Activated T-cell treated with anti-CD3 and anti-CD28 coated beads for 24 hours (primary cell): ENCODE results near the gene AIMP1.

Experiments used
- DNase-seq: peaks from one replicate; pipeline ENCODE4 v3.0.0-alpha.2; 2020; ENCODE audit warnings: low read depth

AIMP1 gene

DNA sequence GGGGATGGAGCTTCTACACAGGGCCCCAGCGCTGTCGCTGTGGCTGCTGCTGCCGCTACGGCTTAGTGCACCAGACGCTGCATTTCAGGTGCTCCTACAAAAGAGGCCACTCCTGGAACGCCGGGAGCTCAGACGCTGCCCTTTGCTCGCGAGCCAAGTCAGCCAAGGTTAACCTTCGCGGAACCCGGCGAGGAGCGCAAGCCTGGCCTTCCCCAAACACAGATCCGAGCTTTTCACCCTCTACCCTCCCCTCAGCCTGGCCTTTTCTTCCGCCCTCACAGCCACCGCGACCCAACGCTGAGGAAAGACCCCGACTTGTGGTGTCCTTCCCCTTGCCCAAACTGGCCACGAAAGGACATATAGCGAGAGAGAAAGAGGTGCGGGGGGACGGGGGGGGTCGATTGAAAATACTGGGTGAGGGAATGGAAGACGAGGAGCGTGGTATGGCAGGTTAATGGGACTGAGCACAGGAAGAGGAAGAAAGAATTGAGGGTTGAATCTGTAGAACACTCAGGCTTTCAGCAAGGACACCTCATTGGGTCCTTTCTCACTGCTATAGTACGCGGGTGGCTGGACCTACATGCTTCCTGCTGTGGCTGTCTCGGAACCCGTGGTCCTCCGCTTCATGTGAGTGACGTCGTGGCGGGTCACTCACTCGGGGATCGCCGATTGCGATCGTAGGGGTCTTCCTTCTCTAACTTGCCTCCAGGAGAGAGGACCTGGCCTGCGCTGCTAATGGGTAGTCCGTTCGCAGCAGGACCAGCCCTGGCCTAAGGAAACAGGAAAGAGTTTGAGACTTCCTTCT is at the start of gene AIMP1, which contains the start of gene TBCK:
TSS of gene AIMP1 (plus strand) at position 583 of the 805 bp plus-strand sequence. CDS start 8,460 bp downstream, outside the sequence.
TSS of gene TBCK (minus strand) at position 242 of the 805 bp plus-strand sequence. CDS start 7,249 bp downstream, outside the sequence.
- peak; percentile 86 for DNase-seq

DNA sequence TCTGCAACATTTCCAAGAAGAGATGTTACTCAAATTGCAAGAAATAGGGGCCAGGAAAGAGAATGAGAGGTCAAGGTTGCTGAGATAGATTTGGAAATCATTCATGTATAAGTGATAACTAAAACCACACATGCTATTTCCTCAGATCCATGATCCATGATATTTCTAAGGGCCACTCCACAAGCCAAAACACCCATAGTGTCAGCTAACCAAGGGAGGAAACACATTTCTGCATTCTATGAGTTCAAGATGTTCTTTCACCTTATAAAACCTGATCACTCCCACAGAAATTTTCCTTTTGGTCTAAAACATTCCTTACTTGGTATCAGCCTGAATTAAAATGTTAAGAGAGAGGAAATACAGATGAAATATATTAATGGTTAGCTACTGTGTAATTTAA is 47.6 kb upstream of the AIMP1 start:
- DNase-seq: no peak

DNA sequence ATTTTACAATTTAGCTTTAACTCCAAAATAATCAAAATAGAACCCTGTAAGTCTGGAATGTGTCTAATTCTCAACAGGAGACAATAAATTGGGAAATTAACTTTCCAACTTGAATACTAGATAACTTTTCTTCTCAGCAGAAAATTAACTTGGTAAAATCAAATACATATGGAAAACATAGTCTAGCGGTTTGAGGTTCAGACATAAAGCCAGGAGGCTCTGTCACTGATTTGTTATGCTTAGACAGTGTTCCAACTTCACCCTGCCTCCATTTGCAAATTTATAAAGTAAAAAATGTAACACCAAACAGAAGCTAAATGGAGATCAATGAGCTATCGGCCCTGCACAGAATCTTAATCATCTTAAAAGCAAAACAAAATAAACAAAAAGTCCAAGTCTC is 46.6 kb upstream of the AIMP1 start:
- DNase-seq: no peak

DNA sequence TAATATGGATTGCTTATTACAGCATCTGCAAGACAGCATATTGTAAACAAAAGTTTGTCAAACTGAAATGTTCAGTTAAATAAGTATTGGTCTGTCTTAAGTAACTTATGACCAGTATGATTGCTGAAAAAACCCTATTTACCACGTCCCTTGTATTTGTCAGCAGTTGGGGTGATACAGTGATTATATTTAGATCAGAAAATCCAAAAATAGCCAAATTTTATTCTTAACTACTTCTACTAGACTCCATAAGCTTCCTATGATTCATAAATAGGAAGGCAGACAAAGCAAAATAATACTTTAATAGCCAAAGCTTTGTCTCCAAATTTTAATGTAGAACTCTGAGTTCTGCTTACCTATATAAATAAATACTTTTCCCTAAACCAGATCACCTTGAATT is 45.6 kb upstream of the AIMP1 start:
- no peak for DNase-seq

DNA sequence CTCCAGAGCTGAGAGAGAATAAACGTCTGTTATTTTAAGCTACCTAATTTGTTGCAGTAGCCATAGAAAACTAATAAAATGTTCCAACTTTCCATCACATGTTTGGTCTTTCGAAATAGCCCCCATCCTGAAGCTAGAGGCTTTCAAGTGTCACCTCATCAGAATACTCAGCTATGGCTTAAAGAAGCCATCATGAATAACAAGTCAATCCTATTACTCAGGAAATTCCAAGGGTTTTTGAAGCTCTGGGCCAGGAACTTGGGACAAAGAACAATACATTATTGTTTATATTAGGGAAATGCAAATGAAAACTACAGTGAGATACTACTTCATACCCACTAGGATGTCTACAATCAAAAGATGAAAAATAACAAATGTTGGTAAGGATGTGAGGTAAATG is 42.5 kb upstream of the AIMP1 start:
- no peak for DNase-seq

DNA sequence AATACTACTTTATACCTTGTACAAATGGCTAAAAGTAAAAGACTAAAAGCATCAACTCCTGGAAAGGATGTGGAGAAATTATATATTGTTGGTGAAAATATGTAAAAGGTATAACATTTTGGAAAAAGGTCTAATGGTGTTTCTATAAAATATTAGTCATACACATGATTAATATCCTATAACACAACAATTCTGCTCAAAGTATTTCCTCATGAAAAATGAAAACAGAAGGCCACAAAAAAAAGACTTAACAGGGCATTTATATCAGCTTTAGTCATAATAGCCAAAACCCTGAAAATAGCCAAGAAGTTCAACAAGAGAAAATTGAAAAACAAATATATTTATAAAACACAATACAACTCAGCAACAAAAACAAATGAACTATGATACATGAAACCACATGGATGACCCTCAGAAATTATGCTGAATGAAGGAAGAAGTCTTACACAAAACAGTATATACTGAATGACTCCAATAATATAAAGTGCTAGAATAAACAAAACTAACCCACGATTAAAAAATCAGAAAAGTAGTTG is 39.1 kb upstream of the AIMP1 start:
- DNase-seq: no peak

DNA sequence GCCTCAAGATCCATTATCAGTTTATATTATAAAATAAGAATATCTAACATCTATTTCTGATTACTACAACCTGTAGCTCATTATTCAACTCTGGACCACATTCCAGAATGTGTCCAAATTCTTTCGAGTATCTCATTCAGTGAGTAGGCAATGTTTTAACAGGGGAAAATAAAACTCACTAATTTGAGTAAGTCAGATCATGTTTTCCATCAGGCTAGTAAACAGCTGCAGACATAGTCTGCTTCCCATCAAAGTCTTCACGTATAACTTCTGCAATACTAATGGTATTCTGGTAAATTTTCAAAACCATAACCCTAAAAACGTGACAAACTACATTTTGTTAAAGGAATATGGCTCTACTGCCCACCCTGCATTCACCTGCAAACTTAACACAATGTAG is 32.1 kb upstream of the AIMP1 start:
- DNase-seq: no peak

DNA sequence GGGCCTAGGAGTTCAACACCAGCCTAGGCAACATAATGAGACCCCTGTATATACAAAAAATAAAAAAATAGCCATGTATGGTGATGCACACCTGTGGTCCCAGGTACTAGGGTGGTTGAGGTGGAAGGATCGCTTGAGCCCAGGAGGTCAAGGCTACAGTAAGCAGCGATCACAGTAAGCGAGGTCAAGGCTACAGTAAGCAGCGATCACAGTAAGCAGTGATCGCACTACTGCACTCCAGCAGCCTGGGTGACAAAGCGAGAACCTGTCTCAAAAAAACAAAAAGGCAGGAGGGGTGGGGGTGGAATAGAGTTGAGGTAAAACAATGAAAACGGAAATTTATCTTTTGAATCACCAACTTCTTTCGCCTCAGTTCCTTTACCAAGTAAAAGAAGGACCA is 29.7 kb upstream of the AIMP1 start:
- no peak for DNase-seq

DNA sequence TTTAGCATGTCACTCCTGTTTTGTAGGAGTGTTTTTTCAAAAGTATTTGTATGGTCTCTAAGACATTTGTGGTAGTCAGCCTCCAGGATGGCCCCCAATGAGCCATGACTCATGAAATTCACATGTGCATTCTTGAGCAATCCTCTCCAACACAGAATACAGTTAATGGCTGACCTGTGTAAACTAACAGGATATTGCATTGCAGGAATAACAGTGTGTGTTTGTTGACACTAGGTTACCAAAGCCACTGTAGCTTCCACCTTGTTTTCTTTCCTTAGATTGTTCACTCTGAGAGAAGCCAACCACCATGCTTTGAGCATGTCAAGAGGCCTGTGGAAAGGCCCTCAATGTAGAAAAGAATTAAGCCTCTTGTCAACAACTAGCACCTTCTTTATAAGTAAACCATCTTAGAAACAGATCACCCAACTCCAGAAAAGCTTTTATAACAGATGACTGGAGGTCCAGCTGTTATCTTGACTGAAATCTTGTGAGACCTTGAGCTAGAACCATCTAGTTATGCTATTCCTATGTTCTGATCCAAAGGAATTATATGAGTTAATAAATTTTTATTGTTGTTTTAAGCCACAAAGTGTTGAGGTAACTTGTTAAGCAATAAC is 28.9 kb upstream of the AIMP1 start:
- no peak for DNase-seq

DNA sequence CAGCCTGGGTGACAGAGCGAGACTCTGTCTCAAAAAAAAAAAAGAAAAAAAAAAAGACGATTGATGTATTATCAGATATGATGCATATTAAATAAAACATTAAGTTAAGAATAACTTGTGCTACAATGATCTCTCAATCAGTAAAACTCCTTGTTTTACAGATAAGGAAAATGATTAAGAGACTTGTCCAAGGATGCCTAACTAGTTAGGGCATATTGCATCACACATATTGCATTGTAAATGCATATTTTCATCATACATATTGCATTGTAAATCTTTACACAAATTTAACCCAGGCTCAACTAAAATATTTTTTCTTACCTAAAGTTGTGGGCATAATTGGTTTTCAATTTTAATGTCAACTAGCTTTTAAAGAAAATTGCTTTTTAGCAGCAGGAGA is 26.6 kb upstream of the AIMP1 start:
- no peak for DNase-seq

DNA sequence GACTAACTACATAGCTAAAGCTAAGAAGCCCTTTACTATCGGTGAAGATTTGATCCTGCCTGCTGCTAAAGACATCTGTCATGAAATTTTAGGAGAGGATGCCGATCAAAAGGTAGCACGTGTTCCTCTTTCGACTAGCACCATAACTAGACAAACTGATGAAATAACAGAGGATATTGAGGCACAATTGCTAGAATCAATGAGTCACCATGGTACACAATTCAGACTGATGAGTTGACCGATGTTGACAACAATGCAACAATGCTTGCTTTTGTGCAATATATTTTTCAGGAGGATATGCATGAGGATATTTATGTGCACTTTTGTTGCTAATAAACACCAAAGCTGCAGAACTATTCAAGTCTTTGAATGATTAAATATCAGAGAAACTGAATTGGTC is 24.7 kb upstream of the AIMP1 start:
- no peak for DNase-seq

DNA sequence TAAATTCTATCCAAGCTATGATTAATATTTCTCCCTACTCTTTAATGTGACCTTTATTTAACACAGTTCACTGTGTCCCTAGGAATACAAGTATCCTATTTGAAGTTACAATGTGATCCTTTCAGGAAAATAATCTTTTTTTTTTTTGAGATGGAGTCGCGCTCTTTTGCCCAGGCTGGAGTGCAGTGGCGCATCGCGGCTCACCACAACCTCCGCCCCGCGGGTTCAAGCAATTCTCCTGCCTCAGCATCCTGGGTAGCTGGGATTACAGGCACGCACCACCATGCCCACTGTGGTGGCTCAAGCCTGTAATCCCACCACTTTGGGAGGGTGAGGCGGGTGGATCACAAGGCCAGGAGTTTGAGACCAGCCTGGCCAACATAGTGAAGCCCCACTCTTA is 22.3 kb upstream of the AIMP1 start:
- DNase-seq: no peak

DNA sequence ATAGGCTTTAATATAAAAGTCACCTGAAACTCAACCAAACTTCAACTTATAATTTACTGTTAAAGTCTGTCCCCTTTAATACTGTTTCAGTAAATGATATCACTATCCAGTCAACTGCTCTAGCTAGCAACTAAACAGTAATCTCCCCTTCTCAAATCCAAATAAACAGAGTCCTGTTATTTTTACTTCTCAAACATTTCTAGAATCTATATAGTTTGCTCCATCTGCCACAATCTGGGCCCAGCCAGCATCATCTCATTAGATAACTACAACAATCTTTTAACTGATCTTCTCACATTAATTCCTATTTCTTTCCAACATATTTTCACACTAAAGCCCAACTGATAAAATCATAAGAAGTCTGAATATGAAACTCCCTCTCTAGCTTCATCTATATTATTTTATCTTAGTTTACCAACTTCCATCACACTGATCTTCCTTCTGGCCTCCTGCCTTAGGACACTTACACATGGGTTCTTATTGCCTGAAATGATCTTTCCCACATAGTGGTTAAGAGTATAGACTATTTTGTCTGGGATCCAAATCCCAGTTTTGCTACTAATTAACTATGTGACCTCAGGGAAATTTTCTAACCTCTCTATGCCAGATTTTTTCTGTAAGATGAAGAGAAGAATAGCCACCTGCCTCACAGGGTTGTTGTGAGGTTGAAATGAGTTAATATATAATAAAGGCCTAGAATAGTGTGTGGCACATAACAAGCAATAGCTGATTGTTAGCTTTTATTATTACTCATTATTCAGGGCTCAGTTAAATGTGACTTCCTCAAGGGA is 18.9 kb upstream of the AIMP1 start:
- DNase-seq: no peak

DNA sequence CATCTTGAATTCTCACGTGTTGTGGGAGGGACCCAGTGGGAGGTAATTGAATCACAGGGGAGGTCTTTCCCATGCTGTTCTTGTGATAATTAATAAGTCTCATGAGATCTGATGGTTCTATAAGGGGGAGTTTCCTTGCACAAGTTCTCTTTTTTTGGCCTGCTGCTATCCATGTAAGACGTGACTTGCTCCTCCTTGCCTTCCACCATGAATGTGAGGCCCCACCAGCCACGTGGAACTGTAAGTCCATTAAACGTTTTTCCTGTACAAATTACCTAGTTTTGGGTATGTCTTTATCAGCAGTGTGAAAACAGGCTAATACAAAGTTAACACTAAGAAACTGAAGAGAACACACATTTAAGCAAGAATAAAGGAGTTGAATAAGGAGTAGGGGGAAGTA is 16.4 kb upstream of the AIMP1 start:
- no peak for DNase-seq

DNA sequence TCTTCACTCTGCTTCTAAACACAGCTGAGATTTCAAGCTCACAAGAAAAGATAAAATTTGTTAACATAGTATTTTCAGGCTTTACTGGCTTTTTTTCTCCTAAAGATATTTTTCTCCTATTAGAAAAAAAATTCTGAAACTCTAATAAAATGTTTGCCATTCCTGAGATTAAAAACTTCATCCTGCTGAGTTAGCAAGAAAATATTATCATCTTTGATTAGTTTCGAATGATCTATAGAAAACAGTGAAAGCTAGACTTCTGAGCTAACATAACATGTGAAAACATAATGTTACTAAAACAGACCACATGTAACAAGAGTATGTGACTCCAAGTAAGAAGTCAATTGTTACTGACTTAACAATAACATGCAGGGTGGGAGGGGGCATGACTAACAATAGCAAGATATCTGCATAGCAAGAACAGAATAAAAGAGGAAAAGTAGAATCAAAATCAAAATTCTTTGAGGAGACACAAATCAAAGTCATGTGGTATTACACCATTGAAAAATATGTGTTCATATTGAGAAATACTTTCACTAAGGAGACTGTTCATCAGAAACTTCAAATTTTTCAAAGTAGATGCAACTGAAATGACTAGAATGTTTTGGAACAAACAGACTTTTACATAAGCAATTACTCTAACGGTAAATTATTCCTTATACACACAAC is 14.8 kb upstream of the AIMP1 start:
- DNase-seq: no peak

DNA sequence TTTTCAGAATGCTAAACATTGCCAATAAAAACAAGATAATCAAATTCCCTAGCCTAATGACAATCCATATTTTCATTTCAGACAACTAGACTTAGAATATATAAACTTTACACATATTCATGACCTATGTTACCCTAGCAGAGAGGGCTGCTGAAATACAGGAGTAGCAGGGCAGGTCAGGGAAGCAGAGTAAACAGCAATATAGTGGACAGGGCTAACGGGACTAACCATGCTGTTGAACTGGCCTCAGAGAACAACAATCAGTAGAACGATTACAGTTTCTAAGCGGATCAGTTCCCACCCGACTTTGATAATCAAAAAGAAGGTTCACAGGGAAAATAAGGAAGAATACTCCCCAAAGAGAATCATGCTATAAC is 14.3 kb upstream of the AIMP1 start:
- no peak for DNase-seq

DNA sequence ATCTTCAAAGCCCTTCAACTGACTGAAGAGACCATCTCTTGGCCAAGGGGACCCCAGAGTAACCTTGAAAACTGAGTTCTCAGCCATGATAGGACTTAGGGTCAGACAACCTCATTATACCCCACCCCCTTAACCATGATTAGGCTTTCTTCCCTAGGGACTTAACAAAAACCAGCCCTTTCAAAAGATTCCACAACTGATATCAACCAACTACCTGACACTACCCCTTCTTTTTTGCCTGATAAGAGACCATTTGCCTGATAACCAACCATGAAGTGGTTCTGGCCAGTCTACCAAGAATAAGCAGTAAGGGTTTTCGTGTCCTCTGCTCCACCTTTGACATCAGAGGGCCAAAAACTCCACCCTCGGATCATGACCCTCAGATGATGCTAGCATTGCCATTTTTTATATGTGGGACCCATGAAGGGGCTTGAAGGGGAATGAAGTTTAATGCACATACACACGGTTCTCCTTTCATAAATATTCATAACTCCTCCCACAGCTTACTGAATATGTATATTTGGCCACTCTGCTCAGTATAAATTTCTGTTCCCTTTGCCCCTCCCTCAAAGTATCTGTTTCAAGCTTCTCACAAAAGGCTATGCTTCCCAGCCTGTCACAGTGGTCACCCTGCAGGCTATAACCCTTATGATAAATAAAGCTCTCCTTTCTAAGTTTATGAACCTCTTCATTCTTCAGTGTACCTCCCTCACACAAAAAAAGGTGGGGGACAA is 12.6 kb upstream of the AIMP1 start:
- no peak for DNase-seq

DNA sequence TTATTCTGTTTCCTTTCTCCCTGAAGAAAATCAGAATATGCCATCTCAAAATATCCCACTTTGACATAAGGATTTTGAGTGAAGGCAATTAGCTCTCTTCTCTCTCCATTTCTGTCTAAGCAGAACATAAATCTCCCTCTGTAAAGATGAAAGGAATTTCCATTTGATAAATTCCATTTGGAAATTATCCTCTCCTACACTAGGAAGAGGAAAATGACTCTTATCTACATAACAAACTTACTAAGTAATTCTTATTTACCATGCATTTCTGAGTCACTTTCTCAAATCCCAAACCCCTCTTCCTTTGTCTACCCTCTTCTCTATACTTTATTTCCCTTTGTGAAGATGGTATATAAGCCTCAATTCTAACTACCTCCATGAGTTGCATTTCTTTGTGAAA is 11.7 kb upstream of the AIMP1 start:
- DNase-seq: no peak

DNA sequence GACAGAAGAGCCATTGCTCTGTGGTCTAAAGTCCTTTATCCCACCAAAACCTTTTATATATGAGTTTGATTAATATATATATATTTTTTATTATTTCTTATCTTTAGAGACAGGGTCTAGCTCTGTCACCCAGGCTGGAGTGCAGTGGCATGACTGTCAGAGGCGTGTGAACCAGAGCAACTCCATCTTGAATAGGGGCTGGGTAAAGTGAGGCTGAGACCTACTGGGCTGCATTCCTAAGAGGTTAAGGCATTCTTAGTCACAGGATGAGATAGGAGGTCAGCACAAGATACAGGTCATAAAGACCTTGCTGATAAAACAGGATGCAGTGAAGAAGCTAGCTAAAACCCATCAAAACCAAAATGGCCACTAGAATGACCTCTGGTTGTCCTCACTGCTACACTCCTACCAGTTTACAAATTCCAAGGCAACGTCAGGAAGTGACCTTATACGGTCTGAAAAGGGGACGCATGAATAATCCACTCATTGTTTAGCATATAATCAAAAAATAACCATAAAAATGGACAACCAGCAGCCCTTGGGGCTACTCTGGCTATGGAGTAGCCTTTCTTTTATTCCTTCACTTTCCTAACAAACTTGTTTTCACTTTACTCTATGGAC is 10.8 kb upstream of the AIMP1 start:
- no peak for DNase-seq

DNA sequence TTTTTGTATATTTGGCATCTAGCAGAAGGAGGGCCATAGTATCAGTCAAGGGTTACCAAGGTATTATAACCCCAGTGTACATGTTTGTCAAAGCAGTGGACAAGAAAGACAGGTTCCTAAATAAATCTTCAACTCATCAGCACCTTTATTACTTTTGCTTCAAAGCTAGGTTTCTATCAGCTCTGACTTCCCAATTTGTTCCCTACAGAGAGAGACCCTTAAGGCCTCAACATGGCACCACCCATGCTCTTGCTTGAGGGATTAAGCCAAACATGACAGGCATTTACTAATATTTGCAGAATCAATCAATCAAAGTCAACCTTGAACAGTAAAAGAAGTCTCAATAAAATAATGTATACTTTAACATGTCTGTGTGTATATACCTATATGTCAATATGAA is 9.8 kb upstream of the AIMP1 start:
- DNase-seq: no peak

DNA sequence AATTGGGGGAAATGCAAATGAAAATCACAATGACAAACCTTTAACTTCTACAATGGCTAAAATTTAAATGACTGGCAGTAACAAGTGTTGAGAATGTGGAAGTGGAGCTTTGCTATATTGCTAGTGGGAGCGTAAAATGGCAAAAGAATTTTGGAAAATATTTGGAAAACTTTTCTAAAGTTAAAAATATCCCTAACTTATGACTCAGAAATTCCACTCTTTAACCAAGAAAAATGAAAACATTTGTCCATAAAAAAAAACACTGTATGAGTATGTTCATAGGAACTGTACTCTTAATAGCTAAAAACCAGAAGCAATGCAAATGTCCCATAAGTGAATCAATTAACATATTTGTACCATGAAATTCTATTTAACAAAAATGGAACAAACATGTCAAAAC is 4.0 kb upstream of the AIMP1 start:
- no peak for DNase-seq
